Activated naive CD8-positive, alpha-beta T cell treated with anti-CD3 and anti-CD28 coated beads for 36 hours (primary cell): ENCODE measurements around the gene DSCAM. TPM values are rescaled to one million over a fixed set of nuclear protein-coding genes. Genes with fewer than 3 reads are reported as not detected.

ENCODE experiments used
- DNase-seq: peaks from one replicate; pipeline ENCODE4 v3.0.0; 2021
- H3K27ac Mint-ChIP-seq: one replicate; pipeline ENCODE4 v1.8.0; 2022; ENCODE audit warnings: mild to moderate bottlenecking, moderate library complexity, mixed read lengths
- H3K27me3 Mint-ChIP-seq: one replicate; pipeline ENCODE4 v1.8.0; 2022; ENCODE audit warnings: mild to moderate bottlenecking, mixed read lengths
- H3K36me3 Mint-ChIP-seq: one replicate; pipeline ENCODE4 v1.8.0; 2021; ENCODE audit warnings: mild to moderate bottlenecking, mixed read lengths
- H3K4me1 Mint-ChIP-seq: one replicate; pipeline ENCODE4 v1.8.0; 2021; ENCODE audit warnings: mixed read lengths
- H3K4me3 Mint-ChIP-seq: one replicate; pipeline ENCODE4 v1.8.0; 2022; ENCODE audit warnings: mild to moderate bottlenecking, moderate library complexity, mixed read lengths
- H3K9me3 Mint-ChIP-seq: one replicate; pipeline ENCODE4 v1.8.0; 2022; ENCODE audit warnings: mixed read lengths
- total RNA-seq, 2 experiments: library from RNA; stranded (reverse); gene quantifications; one replicate each; pipeline ENCODE4 v1.2.3, GENCODE V29; 2021

DSCAM gene
- total RNA-seq, 2 experiments from 2014 or later, result not detected

- no peak for DNase-seq
- Mint-ChIP-seq H3K4me3 (no peak overlapping the region), H3K27ac (no peak overlapping the region), H3K27me3 (peaks cover 8% of the 10 kb centered on the region), H3K36me3 (no peaks in the 10 kb centered on the region), H3K4me1 (no peaks in the 10 kb centered on the region), H3K9me3 (no peaks in the 10 kb centered on the region)
Measured at GRCh38 chr21:39980241-39980820, 866.6 kb downstream of the DSCAM start.

DNA sequence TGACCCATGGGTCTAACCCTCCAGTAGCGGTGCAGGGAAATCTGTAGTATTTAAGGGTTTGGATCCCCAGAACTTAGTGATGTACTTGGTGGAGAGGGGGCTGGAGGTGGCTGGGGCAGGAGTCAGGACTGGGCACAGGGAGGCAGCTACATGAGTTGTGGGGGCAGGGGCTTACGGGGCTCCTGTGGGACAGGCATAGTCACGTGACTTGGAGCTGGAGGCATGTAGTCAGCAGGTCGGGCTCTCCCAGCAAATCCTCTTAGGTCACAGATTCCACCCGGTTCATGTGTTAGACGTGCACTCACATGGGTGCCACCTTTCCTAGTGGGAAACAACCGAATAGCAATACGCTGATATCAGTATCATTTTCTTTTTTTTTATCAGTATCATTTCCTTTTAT, 867.6 kb downstream of the DSCAM start:
- H3K27me3 Mint-ChIP-seq, result peaks cover 8% of the 10 kb centered on the region
- DNase-seq, result no peak
- H3K36me3 Mint-ChIP-seq, result no peaks in the 10 kb centered on the region
- no peaks in the 10 kb centered on the region for H3K4me1 Mint-ChIP-seq
- no peaks in the 10 kb centered on the region for H3K9me3 Mint-ChIP-seq
- H3K27ac Mint-ChIP-seq, result no peak overlapping the region
- no peak overlapping the region for H3K4me3 Mint-ChIP-seq

DNA sequence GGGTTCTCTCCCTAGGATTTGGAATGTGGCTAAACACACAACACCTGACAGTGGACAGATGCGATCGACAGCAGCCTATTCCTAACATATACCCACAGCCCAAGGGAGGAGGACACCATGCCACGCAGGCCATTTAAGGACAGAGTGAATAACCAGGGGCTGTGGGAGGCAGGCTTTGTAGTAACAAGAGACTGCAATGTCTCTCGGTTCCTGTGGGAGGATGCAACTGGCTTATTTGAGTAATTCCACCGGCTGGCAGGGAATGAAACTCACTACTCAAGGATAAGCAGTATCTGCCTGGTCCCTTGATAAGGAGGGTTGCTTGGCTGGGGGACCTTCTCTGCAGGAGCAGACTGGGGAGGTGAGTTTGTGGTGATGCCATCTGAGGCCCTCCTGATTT, 870.2 kb downstream of the DSCAM start:
- Mint-ChIP-seq H3K36me3 (no peaks in the 10 kb centered on the region), H3K27ac (no peak overlapping the region), H3K4me3 (no peak overlapping the region), H3K9me3 (no peaks in the 10 kb centered on the region), H3K4me1 (no peaks in the 10 kb centered on the region), H3K27me3 (peaks cover 8% of the 10 kb centered on the region)
- DNase-seq, result no peak

- Mint-ChIP-seq H3K36me3 (no peaks in the 10 kb centered on the region), H3K27ac (no peak overlapping the region), H3K27me3 (peaks cover 8% of the 10 kb centered on the region), H3K9me3 (peaks cover 2% of the 10 kb centered on the region), H3K4me1 (no peaks in the 10 kb centered on the region), H3K4me3 (no peak overlapping the region)
- DNase-seq, result no peak
Measured at GRCh38 chr21:39972976-39973770, 873.8 kb downstream of the DSCAM start.

DNA sequence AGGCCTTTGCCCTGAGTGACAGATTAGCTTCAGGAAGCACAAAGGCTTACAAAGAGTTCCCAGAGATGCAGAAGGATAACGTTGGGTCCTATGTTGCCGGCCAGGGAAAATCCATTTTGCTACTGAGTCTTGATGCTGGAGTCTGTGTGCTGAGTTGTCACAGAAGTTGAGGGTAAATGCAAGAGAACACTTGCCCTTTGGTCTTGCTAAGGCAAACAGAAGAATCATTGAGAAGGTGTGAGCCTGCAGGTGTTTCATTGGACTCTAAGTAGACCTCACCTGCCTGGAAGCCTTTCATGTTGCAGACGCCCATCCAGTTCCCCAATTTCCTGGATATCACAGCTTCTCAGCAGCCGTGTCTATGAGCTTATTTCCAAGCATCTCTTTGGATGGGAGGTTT, 874.5 kb downstream of the DSCAM start:
- Mint-ChIP-seq H3K4me3 (no peak overlapping the region), H3K36me3 (no peaks in the 10 kb centered on the region), H3K9me3 (peaks cover 5% of the 10 kb centered on the region), H3K27me3 (peaks cover 8% of the 10 kb centered on the region), H3K4me1 (no peaks in the 10 kb centered on the region), H3K27ac (no peak overlapping the region)
- no peak for DNase-seq

- DNase-seq, result no peak
- Mint-ChIP-seq H3K27me3 (peaks cover 8% of the 10 kb centered on the region), H3K4me3 (no peak overlapping the region), H3K9me3 (peaks cover 5% of the 10 kb centered on the region), H3K36me3 (no peaks in the 10 kb centered on the region), H3K27ac (no peak overlapping the region), H3K4me1 (no peaks in the 10 kb centered on the region)
Measured at GRCh38 chr21:39971956-39972355, 875.0 kb downstream of the DSCAM start.

- H3K27me3 Mint-ChIP-seq, result no peaks in the 10 kb centered on the region
Measured at GRCh38 chr21:39969691-39970364, 877.1 kb downstream of the DSCAM start.

DNA sequence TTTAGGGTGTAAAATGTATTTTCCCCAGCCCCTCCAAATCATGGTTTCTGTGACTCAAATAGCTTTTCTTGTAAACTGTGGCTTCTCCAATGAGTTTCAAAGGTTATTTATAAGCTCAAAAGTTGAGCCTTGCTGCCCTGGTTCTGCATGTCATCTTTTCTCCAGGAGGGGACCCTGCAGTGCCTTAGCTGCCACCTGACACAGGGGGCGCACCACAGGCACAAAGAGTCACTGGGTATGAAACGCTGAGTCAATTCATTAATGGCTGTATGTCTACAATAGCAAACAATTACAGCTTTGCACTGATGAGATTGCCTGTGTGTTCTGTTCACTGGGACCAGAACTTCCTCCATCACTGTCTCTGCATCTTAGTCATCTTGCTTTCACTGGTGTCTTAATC, 878.9 kb downstream of the DSCAM start:
- peaks cover 5% of the 10 kb centered on the region for H3K9me3 Mint-ChIP-seq
- no peaks in the 10 kb centered on the region for H3K27me3 Mint-ChIP-seq
- no peak overlapping the region for H3K27ac Mint-ChIP-seq
- no peaks in the 10 kb centered on the region for H3K36me3 Mint-ChIP-seq
- no peaks in the 10 kb centered on the region for H3K4me1 Mint-ChIP-seq
- DNase-seq, result no peak
- no peak overlapping the region for H3K4me3 Mint-ChIP-seq

More at GRCh38 chr21:39969691-39970364, 877.1 kb downstream of the DSCAM start:
- H3K4me1 Mint-ChIP-seq, result no peaks in the 10 kb centered on the region
- H3K36me3 Mint-ChIP-seq, result no peaks in the 10 kb centered on the region
- H3K4me3 Mint-ChIP-seq, result no peak overlapping the region
- DNase-seq, result no peak
- H3K9me3 Mint-ChIP-seq, result peaks cover 5% of the 10 kb centered on the region
- H3K27ac Mint-ChIP-seq, result no peak overlapping the region

GRCh38 chr21:39966786-39967185, 880.2 kb downstream of the DSCAM start:
- no peaks in the 10 kb centered on the region for H3K27me3 Mint-ChIP-seq
- DNase-seq, result no peak
- H3K9me3 Mint-ChIP-seq, result peaks cover 8% of the 10 kb centered on the region
- no peak overlapping the region for H3K27ac Mint-ChIP-seq
- H3K4me1 Mint-ChIP-seq, result no peaks in the 10 kb centered on the region
- H3K36me3 Mint-ChIP-seq, result no peaks in the 10 kb centered on the region
- H3K4me3 Mint-ChIP-seq, result no peak overlapping the region

DNA sequence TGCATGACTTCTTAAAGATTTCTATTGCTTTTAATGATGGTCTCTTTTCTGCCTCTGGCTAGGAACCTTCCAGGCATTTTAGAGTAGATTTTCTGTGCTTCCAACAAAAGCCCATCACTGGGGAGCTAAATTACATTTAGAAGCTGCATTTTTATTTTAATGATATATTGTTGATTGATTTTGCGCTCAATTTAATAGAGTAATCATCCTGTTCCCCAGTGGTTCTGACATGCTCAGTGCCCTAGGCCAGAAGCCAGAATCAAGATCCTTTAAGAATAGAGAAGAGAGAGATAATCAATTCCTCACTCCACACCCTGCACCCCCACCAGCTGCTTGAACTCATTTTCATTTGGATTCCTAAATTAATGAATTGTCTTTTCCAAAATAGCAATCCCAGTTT, 881.9 kb downstream of the DSCAM start:
- no peak overlapping the region for H3K4me3 Mint-ChIP-seq
- no peak overlapping the region for H3K27ac Mint-ChIP-seq
- H3K36me3 Mint-ChIP-seq, result no peaks in the 10 kb centered on the region
- H3K4me1 Mint-ChIP-seq, result no peaks in the 10 kb centered on the region
- no peak for DNase-seq
- no peaks in the 10 kb centered on the region for H3K27me3 Mint-ChIP-seq
- peaks cover 14% of the 10 kb centered on the region for H3K9me3 Mint-ChIP-seq

GRCh38 chr21:39961251-39961650, 885.7 kb downstream of the DSCAM start:
- Mint-ChIP-seq H3K4me1 (no peaks in the 10 kb centered on the region), H3K36me3 (no peaks in the 10 kb centered on the region), H3K9me3 (peaks cover 10% of the 10 kb centered on the region), H3K27ac (no peak overlapping the region), H3K27me3 (no peaks in the 10 kb centered on the region), H3K4me3 (no peak overlapping the region)
- no peak for DNase-seq
